NCI-H1092 (cell line): Measurements from ENCODE around the gene PEX11B.

Experiments
- DNase-seq: peaks from one replicate; lab custom pipeline; 2025; lab: John Stamatoyannopoulos, UW

Gene PEX11B

DNA sequence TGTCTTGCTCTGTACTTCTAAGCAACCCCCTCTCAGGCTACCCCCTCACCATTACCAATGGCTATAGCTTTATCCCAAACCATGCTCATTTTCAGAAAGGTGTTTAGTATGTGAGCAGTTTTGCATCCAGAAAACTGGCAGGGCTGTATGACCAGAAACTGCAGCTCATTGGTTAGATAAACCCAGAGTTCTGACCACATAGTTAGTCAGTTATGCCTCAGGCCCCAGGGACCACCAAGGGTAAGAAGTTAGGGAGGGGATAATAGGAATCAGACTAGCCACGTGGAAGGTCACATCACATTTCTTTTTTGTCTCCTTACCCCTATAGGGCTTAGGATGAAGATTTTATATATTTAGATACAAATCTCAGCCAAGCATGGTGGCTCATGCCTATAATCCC, 9.9 kb downstream of the PEX11B start:
- no peak for DNase-seq

DNA sequence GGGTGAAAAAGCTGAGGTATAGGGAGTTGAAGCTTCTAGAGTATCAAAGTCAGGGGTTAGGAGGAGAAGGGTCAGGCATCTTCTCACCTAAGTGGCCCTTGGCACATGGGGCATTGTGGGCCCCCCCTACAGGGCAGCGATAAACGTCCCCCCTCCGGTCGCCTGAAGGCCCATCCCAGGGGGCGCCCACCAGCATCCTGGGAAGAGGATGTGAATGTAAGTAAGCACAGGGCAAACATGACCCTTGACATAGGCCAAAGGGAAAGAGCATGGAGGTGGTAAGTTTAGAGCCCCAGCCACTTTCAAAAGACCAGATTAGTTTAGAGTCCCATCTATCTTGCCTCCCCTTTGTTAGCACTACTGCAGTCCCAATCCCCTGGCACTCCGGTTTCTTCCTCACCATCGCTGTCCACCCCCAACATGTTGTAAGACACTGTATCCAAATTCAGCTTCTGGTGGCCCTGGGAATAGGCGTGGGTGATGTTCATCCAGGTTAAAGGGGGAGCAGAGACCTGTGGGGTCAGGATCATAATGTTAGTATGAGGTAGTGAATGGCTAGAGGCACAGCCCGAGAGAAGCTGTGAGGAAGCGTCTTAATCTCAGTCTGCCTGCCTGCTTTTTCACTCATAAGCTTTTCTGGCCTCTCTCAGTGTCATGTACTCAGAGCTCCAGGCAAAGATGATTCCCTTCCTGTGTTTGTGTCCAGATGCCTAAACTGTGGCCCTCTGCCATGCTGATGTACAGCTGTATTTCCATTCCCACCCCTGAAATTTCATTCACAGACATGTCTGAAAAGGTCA, 11.4 kb downstream of the PEX11B start:
- DNase-seq = no peak

DNA sequence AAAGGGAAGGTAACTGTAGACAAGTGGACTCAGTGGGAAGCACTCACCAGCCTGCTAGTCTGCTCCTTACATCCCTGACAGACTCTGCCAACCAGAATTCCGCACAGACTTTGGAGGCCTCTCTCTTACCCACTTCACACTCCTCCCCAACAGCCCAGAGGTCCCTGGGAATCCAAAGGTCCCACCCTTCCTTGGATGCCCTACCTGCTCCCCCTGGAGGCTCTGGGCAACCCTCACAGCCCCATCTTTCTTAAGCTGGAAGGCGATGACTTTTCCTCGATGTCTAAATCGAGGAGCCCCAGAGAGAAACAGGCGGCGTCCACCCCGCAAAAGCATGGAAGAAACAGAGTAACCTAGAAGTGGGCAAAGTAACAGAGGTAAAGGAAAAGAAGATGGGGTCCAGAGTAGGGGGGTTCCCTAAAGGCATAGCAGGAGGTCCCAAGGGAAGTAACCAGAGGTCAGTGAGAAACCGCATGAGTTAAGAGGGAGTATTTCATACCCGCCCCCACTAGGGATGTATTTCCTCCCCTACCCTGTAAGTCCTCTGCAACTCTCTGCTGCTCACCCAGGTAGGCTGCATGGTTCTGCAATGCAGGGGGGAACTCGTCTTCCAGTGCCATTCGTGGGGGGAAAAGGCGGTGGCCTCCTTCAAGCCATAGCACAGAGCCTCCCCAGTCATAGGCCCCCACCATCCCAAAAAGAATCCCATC, 17.1 kb downstream of the PEX11B start:
- no peak for DNase-seq

DNA sequence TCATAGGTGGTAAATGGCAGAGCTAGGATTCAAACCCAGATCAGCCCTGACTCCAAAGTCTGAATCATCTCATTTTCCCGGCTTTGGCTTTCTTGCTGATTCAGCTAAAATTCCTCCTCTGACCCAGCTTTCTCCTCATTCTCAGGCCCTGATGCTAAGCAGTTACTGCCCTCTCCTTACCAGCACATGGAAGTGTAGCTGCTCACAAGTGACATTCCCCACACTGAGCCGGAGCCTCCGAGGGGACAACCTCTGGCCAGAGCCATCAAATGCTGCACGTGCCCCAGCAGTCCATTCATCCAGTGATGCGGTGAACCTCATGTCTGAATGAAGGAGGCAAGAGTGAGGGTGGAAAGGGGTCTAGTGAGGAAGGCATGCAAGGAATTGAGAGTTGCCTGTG, 19.8 kb downstream of the PEX11B start:
- no peak for DNase-seq

DNA sequence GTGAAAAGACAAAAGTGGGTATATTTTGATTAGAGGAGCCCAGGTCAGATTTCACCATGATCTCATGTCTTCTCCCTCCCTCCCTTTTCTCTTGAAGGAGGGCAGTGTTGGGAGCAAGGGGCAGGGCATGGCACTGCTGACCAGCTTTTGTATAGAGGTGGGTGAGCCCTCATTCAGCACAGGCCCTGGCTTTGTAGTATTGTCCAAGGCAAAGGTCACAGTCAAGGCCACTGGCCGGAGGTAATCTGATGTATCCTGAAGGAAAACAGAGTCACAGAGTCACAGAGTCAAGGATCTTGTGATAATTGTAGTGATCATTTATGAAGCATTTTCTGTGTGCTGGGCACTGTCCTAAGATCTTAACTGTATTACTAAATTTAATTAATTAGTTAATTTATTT, 20.5 kb downstream of the PEX11B start:
- no peak for DNase-seq

DNA sequence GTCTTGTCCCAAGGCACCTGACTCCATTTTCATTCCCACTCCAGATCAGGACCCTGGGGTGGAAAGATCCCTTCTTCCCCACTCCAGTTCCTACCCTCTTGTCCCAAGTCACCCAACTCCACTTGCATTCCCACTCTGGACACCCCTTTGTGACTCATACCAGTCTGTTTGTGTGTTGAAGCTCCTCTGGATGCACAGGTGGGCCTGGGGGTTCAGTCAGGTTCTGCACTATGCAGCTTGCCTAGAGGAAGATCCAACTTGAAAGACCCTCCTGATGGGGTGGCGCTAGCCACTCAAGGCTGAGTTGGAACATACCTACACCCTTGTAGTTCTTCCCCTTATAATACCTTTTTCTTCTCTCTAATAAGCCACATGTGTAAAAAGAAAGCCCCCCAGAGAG, 23.0 kb downstream of the PEX11B start:
- DNase-seq = no peak

DNA sequence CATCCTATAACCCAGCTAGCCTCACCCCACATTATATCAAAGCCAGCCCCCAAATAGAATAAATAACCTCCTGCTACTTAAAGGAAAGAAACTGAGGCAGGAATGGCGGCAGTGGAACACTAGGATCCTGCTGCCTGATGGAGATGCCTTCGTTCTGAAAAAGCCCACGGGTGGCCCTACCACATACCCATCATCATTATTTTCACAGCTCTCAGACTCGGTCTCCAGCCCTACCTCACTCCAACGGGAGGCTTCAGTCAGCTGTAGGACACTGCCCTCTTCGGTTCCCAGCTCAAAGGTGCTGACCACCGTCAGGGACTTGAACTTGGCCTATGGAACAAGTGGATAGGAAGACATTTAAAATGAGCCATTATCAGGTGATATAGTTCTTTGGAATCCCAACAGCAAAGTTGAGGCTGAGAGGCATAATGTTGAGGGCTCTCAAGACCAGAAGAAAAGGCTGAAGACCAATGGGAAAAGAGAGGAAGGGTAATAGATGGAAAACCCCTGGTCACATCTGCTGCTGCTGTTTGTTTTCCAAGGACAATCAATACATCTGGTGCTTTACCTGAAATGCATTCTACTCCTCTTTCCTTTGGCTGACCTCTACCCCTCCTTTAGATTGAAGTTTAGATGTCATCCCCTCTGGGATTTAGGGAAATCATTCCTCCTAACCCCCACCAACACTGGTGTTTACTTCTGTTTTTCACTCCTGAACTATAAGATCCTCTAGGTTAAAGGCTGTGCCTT, 25.0 kb downstream of the PEX11B start:
- DNase-seq = no peak

DNA sequence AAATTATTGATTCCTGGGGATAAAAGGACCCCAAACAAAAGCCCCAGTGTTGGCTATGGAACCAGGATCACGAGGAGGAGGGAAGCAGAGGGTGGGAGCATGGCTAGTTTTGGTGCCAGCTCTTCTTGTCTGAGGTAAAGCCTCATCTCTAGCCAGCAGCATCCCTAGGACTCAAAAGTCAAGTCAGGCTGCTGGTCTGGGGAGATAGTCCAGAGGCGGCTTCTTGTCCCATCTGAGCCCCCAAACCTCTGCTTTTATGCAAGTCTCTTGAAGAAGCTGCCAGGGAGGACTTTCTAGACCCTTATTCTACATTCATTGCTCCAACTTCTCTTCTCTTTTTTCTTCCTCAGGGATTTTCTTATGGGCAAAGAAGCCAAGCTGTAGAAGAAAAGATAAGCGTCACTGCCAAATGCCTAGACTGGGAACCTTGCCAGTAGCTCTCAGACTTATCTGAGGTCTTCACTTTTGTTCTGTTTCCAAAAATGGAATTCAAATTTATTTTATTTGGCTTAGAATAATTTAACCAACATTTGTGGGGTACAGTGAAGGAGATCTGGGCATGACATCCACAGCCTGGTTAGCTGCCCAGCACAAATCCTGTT, 25.9 kb downstream of the PEX11B start:
- DNase-seq = peak; percentile 54

DNA sequence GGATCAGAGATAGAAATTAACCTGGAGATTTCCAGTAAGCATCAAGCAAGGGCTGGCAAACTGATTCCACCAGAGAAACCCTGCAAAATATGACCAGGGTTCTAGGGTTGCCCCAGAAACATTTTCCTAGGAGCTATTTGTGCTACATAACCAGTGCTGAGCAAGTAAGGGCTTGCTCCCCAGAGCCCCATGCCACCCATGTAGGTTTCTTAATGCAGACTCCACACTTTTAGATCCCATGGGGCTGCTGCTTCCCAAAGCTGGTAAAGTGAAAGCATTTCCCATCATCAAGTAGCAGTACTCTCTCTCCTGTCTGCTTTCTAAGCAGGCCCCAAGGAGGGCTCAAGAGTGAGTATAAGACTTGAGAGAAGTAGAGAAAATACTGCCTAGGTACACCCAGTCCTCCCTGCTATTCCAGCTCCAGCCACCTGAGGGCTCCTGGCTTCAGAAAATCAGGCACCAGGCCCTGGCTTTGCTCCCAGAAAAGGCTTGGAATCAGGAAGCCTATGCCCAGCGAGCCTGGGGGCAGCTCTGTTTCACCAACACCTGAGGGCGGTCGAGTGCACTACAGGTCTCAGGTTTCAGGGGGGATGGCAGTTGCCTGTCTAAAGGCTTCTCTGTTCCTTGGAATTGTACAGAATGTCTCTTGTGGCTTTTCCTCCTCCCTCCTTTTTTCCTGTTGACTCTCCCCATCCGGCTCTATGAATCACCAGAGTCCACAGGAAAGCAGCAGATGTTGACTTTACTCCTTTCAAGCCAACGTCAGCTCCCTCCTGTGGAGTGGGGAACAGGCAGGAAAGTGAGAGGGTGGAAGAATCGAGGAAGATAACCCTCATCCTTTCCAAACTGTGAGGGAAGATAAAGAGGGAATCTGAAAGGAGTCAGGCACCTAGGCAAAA, 26.7 kb downstream of the PEX11B start:
- DNase-seq = peak; percentile 99

DNA sequence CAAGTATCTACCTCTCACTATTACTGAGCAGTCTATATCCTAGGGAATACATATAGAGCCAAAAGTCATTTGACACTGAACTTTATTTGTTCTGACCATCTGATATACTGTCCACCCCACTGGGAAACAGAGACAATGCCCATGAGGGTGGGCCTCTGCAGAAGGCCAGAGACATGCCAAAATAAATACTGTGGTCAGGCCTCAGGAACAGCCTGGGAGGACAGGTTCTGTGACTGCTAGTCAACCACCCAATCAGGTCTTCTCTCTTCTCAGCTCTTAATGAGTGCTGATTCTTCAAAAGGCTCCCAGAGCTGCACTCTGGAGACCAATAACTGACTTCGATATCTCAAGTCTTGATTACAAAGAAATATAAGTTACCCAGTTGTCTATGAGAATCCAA, 27.4 kb downstream of the PEX11B start:
- no peak for DNase-seq

DNA sequence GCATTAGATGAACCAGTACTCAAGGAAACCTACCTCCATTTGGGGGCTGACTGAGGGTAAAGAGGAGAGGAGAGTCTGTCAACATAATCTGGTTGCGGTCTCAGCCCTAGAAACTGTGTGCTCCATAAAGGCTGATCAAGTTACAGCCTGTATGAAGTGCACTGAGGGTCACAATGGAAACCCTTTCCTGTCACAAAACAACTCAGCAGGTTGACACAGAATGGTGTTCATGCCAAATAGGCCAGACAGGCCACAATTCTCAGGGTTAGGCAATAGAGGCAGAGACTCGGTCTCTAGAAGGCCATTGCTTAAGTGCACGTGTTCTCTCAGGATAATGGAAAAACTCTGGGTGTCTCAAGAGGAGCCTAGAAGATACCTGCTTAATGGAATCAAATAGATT, 28.8 kb downstream of the PEX11B start:
- peak; percentile 62 for DNase-seq

DNA sequence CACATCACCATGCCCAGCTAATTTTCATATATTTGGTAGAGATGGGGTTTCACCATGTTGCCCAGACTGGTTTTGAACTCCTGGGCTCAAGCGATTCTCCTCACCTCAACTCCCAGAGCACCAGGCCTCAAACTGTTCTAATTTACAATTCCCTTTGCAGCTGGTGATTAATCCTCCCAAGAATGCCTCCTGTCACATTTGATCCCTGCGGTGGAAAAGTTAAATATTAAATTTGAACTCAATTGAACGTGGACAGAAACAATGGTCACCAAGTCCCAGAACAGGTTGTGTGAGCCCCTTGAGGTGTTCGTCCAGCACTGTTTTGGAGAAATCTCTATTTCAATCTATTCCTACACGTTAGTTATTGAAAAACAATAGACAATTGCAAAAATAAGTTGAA, 30.9 kb downstream of the PEX11B start:
- DNase-seq = no peak

DNA sequence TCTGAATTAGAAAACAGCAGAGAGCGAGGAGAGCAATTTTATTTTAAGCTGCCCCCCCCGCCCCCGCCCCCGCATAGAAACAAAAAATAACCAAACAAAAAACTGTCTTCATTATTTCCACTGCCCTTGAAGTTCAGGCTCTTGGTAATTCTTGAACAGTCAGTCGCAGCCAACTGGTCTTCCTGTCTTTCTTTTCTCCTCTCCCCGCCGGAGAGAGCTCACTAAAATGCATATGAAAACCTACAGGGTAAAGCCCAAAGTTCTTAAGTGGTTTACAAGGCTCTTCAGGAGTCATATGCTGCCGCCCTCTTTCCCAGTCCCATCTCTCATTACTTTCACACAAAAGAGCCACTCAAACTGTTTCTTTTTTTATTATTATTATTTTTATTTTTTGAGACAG, 31.7 kb downstream of the PEX11B start:
- no peak for DNase-seq

DNA sequence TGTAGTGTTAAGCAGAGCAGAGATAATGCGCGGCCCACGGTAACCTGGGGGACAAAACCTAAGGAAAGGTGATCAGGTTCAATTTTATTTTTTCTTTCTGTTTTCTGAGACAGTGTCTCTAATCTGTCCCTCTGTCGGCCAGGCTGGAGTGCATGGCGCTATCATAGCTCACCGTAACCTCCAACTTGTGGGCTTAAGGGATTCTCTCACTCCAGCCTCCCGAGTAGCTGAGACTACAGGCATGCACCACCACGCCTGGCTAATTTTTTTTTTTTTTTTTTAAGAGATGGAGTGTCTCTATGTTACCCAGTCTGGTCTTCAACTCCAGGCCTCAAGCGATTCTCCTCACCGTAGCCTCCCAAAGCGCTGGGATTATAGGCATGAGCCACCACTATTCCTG, 32.1 kb downstream of the PEX11B start:
- DNase-seq = no peak

DNA sequence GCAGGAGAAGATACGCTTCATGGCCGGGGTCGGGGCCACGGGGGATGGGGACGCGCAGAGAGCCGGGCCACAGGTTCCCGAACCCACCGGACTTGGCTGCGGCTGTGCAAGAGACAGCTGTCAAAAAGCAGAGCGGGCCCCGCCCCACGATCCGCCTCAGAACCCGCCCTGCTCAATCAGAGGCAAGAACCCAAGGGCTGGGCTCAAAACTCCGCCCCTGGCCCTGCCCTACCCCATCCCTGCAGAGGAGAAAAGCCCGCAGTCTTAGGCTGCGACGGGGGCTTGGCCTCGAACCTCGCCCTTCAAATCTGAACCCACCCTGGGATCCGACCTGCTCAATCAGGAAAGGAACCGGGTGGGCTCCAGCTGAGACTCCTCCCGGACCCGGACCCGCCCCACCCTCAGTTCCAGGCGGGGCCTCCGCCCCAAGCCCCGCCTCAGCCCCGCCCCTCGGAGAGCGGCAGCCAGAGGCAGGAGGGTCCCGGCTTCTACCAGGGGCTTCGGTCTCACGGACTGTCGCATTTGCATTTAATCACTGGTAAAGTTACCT, 32.7 kb downstream of the PEX11B start, which contains the start of gene ANKRD35:
Gene ANKRD35 (minus strand): TSS at position 129 of the 550 bp plus-strand sequence. CDS start 108 bp downstream, at position 21.
- peak; percentile 76 for DNase-seq

DNA sequence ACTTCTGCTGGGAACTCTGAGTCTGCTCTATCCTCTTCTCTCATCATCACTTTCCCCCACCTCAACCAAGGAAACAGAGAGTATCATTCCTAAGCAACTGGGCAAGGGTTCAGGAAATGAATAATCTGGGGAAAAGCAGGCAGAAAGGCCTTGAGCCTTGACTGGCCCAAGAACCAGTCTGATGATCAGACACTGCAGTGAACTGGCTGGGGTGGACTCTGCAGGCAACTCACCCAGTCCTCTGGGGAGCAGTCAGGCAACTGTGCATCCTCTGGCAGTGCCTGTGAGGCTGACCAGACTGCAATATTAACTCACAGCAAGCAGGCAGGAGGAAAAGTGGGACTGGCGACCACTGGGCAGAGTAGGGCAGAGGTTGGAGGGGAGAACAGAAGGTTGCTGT, 33.8 kb downstream of the PEX11B start:
- no peak for DNase-seq

DNA sequence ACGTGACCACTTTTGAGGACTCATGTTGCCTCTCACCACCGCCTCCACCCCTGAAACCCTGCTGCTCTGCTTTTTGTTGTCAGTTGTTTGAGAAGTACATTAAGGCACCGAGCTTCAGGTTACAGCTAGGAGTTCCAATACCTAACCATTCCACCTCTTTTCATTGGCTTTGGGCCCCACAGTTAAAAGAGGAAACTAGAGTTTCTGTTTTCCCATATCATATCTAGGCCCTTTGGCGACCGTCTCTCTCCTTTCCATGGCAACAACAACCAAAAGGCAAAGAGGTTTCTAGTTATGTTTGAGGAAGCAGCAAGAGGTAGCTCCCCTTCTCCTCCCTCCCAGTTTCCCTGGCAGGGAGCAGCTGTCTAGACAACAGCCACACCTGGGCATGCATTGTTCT, 38.7 kb downstream of the PEX11B start:
- peak; percentile 83 for DNase-seq

DNA sequence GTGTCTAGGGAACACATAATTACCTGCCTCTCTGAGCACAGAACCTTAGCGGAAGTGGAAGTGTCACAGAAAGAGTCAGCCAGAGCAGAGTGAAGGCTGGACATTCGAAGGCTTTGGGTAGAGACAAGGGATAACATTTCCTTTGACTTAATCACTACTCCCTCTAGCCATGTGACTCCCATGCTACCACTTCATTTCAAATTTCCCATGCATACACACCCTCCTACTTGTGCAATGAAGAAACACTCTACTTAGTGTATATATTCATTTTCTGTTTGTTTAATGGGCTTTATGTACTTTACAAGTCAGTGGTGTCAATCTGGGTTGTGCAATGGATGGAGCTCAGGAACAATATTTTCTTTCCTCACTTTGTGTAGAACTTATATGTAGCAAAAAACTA, 39.8 kb downstream of the PEX11B start:
- no peak for DNase-seq

DNA sequence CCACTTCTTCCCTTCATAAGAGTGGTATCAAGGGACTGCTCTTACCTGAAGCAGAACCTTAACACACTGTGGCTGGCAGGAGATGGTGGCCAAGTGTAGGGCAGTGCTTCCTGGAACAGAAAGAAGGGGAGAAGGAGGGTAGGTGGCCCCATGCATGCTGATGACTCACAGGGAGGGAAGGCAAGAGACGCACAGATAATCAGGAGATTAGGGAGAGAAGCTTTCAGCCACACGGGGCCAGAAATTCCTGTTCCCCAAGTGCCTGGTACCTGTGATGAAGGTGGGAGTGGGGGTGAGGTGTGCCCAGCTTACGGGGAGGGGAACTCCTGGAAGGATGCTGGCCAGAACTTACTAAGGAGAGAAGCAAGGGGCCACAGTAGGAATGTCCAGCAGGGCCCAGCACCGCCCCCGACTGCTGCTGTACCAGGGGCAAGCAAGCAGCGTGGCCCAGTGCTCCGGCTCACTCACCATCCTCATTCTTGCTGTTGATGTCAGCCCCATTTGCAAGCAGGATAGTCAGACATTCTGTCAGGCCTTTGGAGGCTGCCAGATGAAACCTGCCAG, 40.5 kb downstream of the PEX11B start:
- no peak for DNase-seq

DNA sequence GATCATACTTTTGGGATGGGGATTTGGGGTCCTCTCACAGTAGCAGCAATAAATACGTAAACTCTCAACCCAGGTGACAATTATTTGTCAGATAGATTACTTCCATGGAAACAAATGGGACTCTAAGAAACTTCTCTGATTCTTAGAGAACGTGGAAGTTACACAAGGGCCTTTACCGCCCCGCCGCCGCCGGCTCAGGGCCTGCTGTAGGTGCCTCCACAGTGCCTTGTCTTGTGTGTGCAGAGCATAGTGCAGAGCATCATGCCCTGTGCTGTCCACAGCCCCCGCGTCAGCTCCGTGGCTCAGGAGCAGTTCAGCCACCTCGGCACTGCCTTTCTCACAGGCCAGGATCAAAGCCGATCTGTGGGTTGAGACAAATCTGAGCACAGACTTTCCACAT, 43.9 kb downstream of the PEX11B start:
- no peak for DNase-seq
